Measurements from ENCODE around the gene PCP4L1.
"Not testable (repeated sequence)": the region's sequence is repeated elsewhere in the genome, so short reads cannot be mapped to it uniquely, and the experiment has no call there.

GRCh38 chr1:161257109-161257508 is 1.4 kb upstream of the PCP4L1 start:
- not testable (repeated sequence) for TF ChIP-seq CTCF, POLR2A (IDR thresholded peaks at IDR 0.05)

Data from ovary (tissue), 3 donors.